Tibial nerve (tissue), 4 donors: ENCODE results near the gene GAK. TPM values are rescaled to one million over a fixed set of nuclear protein-coding genes. Genes with fewer than 3 reads are reported as not detected.

Experiments used
- DNase-seq, 2 donors: peaks; one replicate each; pipeline ENCODE4 v3.0.0-alpha.2; 2019; ENCODE audit warnings: low spot score in 2 of 2
- H3K27ac ChIP-seq, 4 donors: fragments of 200-600 bp; sonication (generic) in 3 of 4; one replicate each; pipeline ENCODE4 v1.5.1; 2017 to 2019; ENCODE audit warnings: mild to moderate bottlenecking in 1 of 4
- H3K27me3 ChIP-seq, 2 donors: fragments of 200-600 bp; sonication (generic) in 1 of 2; one replicate each; pipeline versions ENCODE4 v1.5.1 to v1.6.0; 2017 to 2019
- H3K36me3 ChIP-seq, 3 donors: fragments of 200-600 bp; sonication (generic); one replicate each; pipeline ENCODE4 v1.5.1; 2018 to 2019
- H3K4me1 ChIP-seq, 4 donors: fragments of 200-600 bp; sonication (generic) in 3 of 4; one replicate each; pipeline ENCODE4 v1.5.1; 2017 to 2019
- H3K4me3 ChIP-seq, 4 donors: fragments of 200-600 bp; sonication (generic) in 3 of 4; one replicate each; pipeline ENCODE4 v1.5.1; 2017 to 2019; ENCODE audit warnings: mild to moderate bottlenecking in 1 of 4, moderate library complexity in 1 of 4
- H3K9me3 ChIP-seq, 4 donors: fragments of 200-600 bp; sonication (generic) in 3 of 4; one replicate each; pipeline ENCODE4 v1.5.1; 2017 to 2019
- EP300 ChIP-seq, 2 donors: sonication (generic); formaldehyde crosslinking; IDR thresholded peaks; one replicate each; pipeline ENCODE4 v1.6.1; 2017; ENCODE audit warnings: antibody characterized with exemption in 2 of 2, mild to moderate bottlenecking in 1 of 2
- POLR2A ChIP-seq, 2 donors: fragments of 450-650 bp; IDR thresholded peaks; one replicate each; pipeline ENCODE4 v1.6.1; 2017; ENCODE audit warnings: antibody characterized with exemption in 2 of 2, mild to moderate bottlenecking in 2 of 2, moderate library complexity in 2 of 2
- WGBS, 2 donors: methylation state at CpG; one replicate each; pipeline ENCODE4 v1.1.5; 2018; 5-methylcytosine and 5-hydroxymethylcytosine counted together
- total RNA-seq, 4 donors: library from RNA; depleted of rRNA; stranded (reverse); fragments of >200 nt; gene quantifications; one replicate each; pipeline ENCODE4 v1.1.0, GENCODE V29; 2016
- TF ChIP-seq, protein P1 (sequence below), 5 experiments: fragments of 200-600 bp in 3 of 5; fragments of 450-650 bp in 2 of 5; sonication (generic) in 3 of 5; IDR thresholded peaks; one replicate each; pipeline ENCODE4 v1.5.1; 2016 to 2019; ENCODE audit warnings: antibody characterized with exemption in 5 of 5, mild to moderate bottlenecking in 3 of 5, moderate library complexity in 2 of 5

Gene GAK
- total RNA-seq, 4 donors from 2014 or later: 92.3 to 177 (median 127) TPM

- Histone ChIP-seq H3K36me3 (peaks cover 0 to 95% (median 6%) of the 10 kb centered on the region in 3 donors), H3K9me3 (no peaks in the 10 kb centered on the region), H3K4me3 (no peak overlapping the region), H3K27me3 (no peaks in the 10 kb centered on the region), H3K4me1 (no peaks in the 10 kb centered on the region), H3K27ac (no peak overlapping the region)
- no peak for DNase-seq
- 89% methylated on average over 33 of the region's 33 CpGs for WGBS, 2 donors
- TF ChIP-seq POLR2A (IDR thresholded peaks at IDR 0.05) (no peak), EP300 (IDR thresholded peaks at IDR 0.05) (no peak)
- TF ChIP-seq, protein P1, sequence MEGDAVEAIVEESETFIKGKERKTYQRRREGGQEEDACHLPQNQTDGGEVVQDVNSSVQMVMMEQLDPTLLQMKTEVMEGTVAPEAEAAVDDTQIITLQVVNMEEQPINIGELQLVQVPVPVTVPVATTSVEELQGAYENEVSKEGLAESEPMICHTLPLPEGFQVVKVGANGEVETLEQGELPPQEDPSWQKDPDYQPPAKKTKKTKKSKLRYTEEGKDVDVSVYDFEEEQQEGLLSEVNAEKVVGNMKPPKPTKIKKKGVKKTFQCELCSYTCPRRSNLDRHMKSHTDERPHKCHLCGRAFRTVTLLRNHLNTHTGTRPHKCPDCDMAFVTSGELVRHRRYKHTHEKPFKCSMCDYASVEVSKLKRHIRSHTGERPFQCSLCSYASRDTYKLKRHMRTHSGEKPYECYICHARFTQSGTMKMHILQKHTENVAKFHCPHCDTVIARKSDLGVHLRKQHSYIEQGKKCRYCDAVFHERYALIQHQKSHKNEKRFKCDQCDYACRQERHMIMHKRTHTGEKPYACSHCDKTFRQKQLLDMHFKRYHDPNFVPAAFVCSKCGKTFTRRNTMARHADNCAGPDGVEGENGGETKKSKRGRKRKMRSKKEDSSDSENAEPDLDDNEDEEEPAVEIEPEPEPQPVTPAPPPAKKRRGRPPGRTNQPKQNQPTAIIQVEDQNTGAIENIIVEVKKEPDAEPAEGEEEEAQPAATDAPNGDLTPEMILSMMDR (IDR thresholded peaks at IDR 0.05): no peak
Measured at GRCh38 chr4:851701-852430, 80.2 kb downstream of the GAK start.

- Histone ChIP-seq H3K4me1 (no peaks in the 10 kb centered on the region), H3K4me3 (no peak overlapping the region), H3K27me3 (no peaks in the 10 kb centered on the region), H3K36me3 (peaks cover 0 to 82% (median 6%) of the 10 kb centered on the region in 3 donors), H3K9me3 (no peaks in the 10 kb centered on the region), H3K27ac (no peak overlapping the region)
- WGBS, 2 donors: 84 to 87% methylated on average over 10 to 13 of the region's 18 CpGs
- TF ChIP-seq POLR2A (IDR thresholded peaks at IDR 0.05) (no peak), EP300 (IDR thresholded peaks at IDR 0.05) (no peak)
- TF ChIP-seq, protein P1 (IDR thresholded peaks at IDR 0.05): no peak
- no peak for DNase-seq
Measured at GRCh38 chr4:850323-850945, 81.7 kb downstream of the GAK start.

- no peak overlapping the region for H3K27ac ChIP-seq
- no peak overlapping the region for H3K4me3 ChIP-seq
- DNase-seq: no peak
- TF ChIP-seq, protein P1 (IDR thresholded peaks at IDR 0.05): no peak
- TF ChIP-seq POLR2A (IDR thresholded peaks at IDR 0.05) (no peak), EP300 (IDR thresholded peaks at IDR 0.05) (no peak)
- no peaks in the 10 kb centered on the region for H3K9me3 ChIP-seq
- no peaks in the 10 kb centered on the region for H3K27me3 ChIP-seq
- H3K36me3 ChIP-seq: peaks cover 0 to 80% (median 6%) of the 10 kb centered on the region in 3 donors
- no peaks in the 10 kb centered on the region for H3K4me1 ChIP-seq
- 91 to 94% methylated on average over 24 to 43 of the region's 50 CpGs for WGBS, 2 donors
Measured at GRCh38 chr4:849478-850175, 82.5 kb downstream of the GAK start.

- WGBS, 2 donors: 84 to 87% methylated on average over 17 to 24 of the region's 27 CpGs
- no peak overlapping the region for H3K4me3 ChIP-seq
- H3K4me1 ChIP-seq: no peaks in the 10 kb centered on the region
- H3K9me3 ChIP-seq: no peaks in the 10 kb centered on the region
- no peak for DNase-seq
- TF ChIP-seq EP300 (IDR thresholded peaks at IDR 0.05): no peak
- TF ChIP-seq, protein P1 (IDR thresholded peaks at IDR 0.05): no peak
- TF ChIP-seq POLR2A (IDR thresholded peaks at IDR 0.05): no peak
- H3K27ac ChIP-seq: no peak overlapping the region
- H3K36me3 ChIP-seq: peaks cover 0 to 79% (median 6%) of the 10 kb centered on the region in 3 donors
- no peaks in the 10 kb centered on the region for H3K27me3 ChIP-seq
Measured at GRCh38 chr4:848803-849477, 83.2 kb downstream of the GAK start.
